Stimulated activated naive CD8-positive, alpha-beta T cell treated with anti-CD3 and anti-CD28 coated beads, Interleukin-15, Interleukin-2, amounts not matched to agents 100 ng/mL and 50 ng/mL, for 24 hours (primary cell): Measurements from ENCODE around the gene ASTL.

Experiments
- H3K27ac Mint-ChIP-seq: one replicate; pipeline ENCODE4 v1.8.0; 2021; ENCODE audit warnings: mild to moderate bottlenecking, mixed read lengths
- H3K27me3 Mint-ChIP-seq: one replicate; pipeline ENCODE4 v1.8.0; 2021; ENCODE audit warnings: mixed read lengths
- H3K36me3 Mint-ChIP-seq: one replicate; pipeline ENCODE4 v1.8.0; 2021; ENCODE audit warnings: low read depth, mixed read lengths
- H3K4me1 Mint-ChIP-seq: one replicate; pipeline ENCODE4 v1.8.0; 2021; ENCODE audit warnings: low read depth, mixed read lengths
- H3K4me3 Mint-ChIP-seq: one replicate; pipeline ENCODE4 v1.8.0; 2021; ENCODE audit warnings: mild to moderate bottlenecking, mixed read lengths
- H3K9me3 Mint-ChIP-seq: one replicate; pipeline ENCODE4 v1.8.0; 2021; ENCODE audit warnings: mixed read lengths

The ASTL gene

DNA sequence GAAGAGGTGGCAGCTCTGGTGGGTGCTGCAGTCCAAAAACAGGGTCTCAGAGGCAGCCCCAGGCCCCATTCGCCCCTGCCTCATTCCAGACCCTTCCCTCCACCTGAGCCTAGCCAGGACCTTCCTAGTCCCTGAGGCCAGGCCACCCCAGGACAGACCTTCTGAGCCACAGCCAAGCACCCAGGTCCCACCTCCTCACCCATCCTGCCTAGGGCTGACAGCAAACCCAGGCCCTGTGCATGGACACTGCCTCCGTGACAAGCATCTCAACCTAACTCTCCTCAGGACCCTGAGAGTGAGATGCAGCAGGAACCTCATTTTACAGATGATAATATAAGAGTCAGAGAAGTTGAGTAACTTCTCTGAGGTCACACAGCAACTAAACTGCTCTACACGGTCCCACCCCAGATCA, 37.4 kb downstream of the ASTL start:
- no peak overlapping the region for H3K4me3 Mint-ChIP-seq
- no peaks in the 10 kb centered on the region for H3K27me3 Mint-ChIP-seq
- no peaks in the 10 kb centered on the region for H3K36me3 Mint-ChIP-seq
- no peaks in the 10 kb centered on the region for H3K9me3 Mint-ChIP-seq
- H3K27ac Mint-ChIP-seq, result no peak overlapping the region
- no peaks in the 10 kb centered on the region for H3K4me1 Mint-ChIP-seq

DNA sequence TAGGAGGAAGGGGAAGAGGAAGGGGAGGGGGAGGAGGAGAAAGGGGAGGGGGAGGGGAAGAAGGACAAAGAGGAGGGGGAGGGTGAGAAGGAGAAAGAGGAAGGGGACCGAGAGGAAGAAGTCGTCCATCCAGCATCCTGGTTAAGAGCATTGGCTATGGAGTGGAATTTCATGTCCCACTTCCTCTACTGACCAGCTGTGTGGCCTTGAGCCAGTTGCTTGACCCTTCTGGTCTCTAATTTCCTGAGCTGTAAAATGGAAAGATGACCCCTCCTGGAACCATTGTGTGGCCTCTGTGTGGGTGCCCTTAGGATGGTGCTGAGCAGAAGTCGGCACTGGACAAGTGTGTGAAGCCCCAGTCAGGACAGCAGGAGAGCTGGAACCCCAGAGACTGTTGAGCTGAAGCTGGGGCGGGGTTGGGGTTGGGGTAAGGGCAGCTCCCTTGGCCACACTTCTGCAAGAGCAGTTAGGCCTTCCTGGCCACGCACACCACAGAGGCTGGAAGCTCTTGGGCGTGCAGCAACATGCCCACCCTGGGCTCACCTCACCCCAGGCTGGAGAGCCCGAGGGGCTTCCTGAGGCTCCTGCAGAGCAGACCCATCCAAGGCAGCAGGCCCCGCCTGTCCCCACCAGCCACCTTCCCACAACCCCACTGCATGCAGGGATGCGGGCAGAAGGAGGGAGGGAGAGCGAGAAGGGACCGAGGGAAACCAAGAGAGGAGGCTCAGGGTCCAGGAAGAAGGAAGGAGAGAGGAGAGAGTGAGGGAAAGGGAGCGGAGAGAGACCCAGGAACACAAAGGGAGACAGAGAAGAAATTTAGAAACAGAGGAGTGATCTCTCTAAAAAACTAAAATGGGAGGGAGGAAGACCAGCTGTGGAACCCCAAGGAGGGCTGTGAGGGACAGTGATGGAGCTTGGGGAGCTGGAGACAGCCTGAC, 38.2 kb downstream of the ASTL start:
- H3K27ac Mint-ChIP-seq, result no peak overlapping the region
- no peaks in the 10 kb centered on the region for H3K9me3 Mint-ChIP-seq
- H3K4me1 Mint-ChIP-seq, result no peaks in the 10 kb centered on the region
- no peaks in the 10 kb centered on the region for H3K27me3 Mint-ChIP-seq
- H3K36me3 Mint-ChIP-seq, result no peaks in the 10 kb centered on the region
- H3K4me3 Mint-ChIP-seq, result no peak overlapping the region

DNA sequence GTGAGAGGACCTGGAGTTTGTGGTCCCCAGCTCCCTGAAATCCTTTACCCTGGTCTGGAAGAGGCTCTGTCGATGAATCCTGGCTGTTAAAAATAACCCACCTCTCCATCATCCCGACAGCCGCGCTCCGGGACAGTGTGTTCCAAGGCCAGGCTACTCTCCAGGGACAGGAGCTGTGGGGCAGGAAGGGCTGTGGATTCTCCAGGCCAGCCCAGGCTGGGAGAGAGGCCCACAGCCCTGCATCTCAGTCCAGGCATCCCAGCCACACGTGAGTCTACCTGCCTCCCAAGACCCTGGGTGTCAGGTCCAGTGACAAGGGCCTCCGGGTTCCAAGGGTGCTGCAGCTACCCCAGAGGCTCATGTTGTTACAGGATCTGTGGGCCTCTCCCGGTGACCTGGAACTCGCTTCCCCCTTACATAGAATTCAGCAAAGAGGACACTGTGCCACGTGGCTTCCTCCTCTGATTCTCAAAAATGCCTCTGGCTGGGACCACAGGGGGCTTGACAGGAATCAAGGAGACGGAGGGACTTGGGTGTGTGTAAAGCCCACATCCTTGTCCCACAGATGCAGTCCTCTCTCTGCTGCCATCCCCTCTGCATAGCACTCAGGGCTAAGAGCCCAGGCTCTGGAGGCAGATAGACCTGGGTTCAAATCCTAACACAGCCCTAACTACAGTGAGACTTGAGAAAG, 39.3 kb downstream of the ASTL start:
- no peak overlapping the region for H3K4me3 Mint-ChIP-seq
- H3K27ac Mint-ChIP-seq, result no peak overlapping the region
- H3K36me3 Mint-ChIP-seq, result no peaks in the 10 kb centered on the region
- no peaks in the 10 kb centered on the region for H3K27me3 Mint-ChIP-seq
- H3K9me3 Mint-ChIP-seq, result no peaks in the 10 kb centered on the region
- no peaks in the 10 kb centered on the region for H3K4me1 Mint-ChIP-seq

DNA sequence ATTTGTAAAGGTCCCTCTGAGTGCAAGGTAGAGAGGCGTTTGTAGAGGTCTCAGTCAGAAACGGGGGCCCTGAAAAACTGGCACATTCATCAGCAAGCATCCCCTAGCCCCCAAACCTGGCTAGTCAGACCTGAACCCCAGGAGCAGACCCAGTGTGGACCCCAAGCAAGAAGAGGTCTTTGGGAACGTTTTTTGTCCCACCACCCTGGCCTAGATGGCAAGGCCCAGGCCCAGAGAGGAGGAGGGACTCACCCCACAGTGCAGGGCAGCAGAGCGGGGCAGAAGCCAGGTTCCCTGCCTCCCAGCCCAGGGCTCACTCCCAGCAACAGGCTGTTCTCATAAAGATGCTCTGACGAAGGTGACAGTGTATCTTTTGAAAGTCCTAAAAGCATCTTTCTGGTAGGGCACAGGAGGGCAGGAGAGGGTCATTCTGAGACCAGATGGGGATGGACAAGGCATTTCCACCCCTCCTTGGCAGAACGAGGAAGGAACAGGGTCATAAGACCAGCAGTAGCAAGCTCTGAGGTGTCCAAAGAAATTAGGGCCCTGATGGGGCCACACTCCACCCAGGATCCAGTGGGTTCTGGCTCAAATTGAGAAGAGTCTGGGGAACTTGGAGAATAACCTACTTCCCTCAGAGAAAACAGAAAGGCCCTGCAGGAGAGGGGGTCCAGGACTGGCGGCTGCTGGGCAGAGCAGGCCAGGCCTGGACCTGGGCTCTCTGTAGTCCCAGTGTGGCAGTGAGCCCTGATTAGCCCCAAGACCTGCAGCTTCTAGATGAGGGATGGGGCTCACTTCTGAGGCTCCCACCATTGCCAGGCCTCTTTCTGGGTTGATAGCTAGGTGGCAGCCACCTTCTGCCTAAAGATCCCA, 40.1 kb downstream of the ASTL start:
- Mint-ChIP-seq H3K9me3 (no peaks in the 10 kb centered on the region), H3K27me3 (no peaks in the 10 kb centered on the region), H3K4me1 (no peaks in the 10 kb centered on the region), H3K27ac (no peak overlapping the region), H3K36me3 (no peaks in the 10 kb centered on the region), H3K4me3 (no peak overlapping the region)

DNA sequence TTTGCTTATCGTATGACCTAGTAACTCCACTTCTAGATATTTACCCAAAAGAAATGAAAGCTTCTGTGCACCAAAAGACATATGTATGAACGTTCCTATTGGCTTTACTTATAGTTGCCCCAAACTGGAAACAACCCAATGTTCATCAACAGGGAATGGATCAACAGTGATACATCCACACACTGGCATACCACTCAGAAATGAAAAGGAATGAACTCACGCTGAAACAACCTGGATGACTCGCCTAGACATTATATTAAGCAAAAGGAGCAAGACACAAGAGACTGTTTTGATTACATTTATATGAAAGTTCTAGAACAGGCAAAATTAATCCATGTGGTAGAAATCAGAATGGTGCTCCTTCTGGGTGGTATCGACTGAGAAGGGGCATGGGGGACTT, 40.9 kb downstream of the ASTL start:
- Mint-ChIP-seq H3K4me1 (no peaks in the 10 kb centered on the region), H3K27ac (no peak overlapping the region), H3K27me3 (no peaks in the 10 kb centered on the region), H3K9me3 (no peaks in the 10 kb centered on the region), H3K4me3 (no peak overlapping the region), H3K36me3 (no peaks in the 10 kb centered on the region)

DNA sequence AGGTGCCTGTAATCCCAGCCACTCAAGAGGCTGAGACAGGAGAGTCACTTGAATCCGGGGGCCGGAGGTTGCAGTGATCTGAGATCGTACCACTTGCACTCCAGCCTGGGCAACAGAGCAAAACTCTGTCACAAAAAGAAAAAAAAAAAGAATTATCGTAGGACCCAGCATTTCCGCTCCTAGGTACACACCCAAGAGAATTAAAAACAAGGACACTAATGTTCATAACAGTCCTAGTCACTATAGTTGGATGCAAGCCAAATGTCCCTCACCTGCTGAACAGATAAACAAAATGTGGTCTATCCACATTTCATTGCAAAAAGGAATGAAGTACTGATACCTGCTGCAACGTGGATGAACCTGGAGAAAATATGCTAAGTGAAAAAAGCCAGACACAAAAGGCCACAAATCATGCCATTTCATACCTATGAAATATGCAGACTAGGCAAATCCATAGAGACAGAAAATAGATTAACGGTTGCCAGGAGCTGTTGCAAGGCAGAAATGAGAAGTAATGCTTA, 43.1 kb downstream of the ASTL start:
- Mint-ChIP-seq H3K4me3 (no peak overlapping the region), H3K27me3 (no peaks in the 10 kb centered on the region), H3K36me3 (no peaks in the 10 kb centered on the region), H3K4me1 (no peaks in the 10 kb centered on the region), H3K9me3 (no peaks in the 10 kb centered on the region), H3K27ac (no peak overlapping the region)

DNA sequence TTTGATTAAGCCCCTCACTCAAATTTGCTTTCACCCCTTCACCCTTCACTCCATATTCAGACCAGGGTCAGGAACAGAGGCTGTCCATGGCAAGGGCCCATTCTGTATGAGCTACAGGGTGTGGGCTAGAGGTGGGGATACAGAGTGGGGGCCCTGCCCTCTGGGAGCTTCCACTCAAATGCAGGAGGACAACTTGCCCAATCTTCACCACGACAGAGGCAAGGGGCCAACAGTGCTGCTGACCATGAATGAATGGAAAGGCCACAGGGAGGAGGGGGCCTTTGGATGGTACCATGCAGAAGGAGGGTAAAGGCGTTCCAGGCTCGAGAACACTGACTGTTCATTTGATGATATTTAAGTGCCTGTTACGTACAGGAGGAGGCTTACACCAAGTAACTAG, 44.8 kb downstream of the ASTL start:
- Mint-ChIP-seq H3K36me3 (no peaks in the 10 kb centered on the region), H3K4me1 (no peaks in the 10 kb centered on the region), H3K4me3 (no peak overlapping the region), H3K27ac (no peak overlapping the region), H3K27me3 (no peaks in the 10 kb centered on the region), H3K9me3 (no peaks in the 10 kb centered on the region)

DNA sequence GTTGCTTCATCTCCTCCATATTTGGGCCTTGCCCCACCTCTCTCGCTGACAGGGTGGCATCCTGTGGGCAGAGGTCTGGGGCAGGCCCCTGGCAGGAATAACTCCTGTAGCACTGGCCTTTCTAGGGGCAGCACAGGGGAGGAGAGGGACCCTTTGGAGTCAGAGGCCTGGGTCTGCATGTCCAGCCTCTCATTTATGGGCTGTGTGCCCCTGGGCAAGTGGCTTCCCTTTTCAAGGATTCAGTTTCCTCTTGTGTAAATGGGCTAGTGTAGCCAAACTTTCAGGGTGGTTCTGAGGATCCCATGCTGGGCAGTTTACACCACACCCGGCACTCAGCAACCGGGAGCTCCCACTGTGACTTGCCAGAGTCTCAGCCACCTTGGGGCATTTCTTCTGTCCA, 45.4 kb downstream of the ASTL start:
- no peaks in the 10 kb centered on the region for H3K9me3 Mint-ChIP-seq

DNA sequence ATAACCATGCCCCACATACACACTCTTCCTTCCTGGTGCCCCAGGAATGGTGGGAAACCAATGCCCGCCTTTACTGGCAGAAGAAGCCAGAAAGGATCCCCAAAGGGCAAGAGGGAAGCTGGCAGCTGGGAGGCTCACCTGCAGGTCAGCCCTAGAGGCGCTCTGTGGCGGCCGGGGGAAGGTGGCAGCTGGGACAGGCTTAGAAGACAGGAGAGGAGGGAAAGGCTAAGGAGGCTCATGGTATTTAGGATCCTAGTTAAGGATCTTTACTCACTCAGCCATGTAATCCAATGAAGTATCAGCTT, 45.8 kb downstream of the ASTL start:
- no peaks in the 10 kb centered on the region for H3K4me1 Mint-ChIP-seq
- H3K27me3 Mint-ChIP-seq, result no peaks in the 10 kb centered on the region
- H3K36me3 Mint-ChIP-seq, result no peaks in the 10 kb centered on the region
- no peak overlapping the region for H3K27ac Mint-ChIP-seq
- no peak overlapping the region for H3K4me3 Mint-ChIP-seq
- H3K9me3 Mint-ChIP-seq, result no peaks in the 10 kb centered on the region

More for the DNA sequence above, 45.4 kb downstream of the ASTL start:
- H3K36me3 Mint-ChIP-seq, result no peaks in the 10 kb centered on the region
- H3K4me3 Mint-ChIP-seq, result no peak overlapping the region
- H3K27me3 Mint-ChIP-seq, result no peaks in the 10 kb centered on the region
- H3K4me1 Mint-ChIP-seq, result no peaks in the 10 kb centered on the region
- no peak overlapping the region for H3K27ac Mint-ChIP-seq

DNA sequence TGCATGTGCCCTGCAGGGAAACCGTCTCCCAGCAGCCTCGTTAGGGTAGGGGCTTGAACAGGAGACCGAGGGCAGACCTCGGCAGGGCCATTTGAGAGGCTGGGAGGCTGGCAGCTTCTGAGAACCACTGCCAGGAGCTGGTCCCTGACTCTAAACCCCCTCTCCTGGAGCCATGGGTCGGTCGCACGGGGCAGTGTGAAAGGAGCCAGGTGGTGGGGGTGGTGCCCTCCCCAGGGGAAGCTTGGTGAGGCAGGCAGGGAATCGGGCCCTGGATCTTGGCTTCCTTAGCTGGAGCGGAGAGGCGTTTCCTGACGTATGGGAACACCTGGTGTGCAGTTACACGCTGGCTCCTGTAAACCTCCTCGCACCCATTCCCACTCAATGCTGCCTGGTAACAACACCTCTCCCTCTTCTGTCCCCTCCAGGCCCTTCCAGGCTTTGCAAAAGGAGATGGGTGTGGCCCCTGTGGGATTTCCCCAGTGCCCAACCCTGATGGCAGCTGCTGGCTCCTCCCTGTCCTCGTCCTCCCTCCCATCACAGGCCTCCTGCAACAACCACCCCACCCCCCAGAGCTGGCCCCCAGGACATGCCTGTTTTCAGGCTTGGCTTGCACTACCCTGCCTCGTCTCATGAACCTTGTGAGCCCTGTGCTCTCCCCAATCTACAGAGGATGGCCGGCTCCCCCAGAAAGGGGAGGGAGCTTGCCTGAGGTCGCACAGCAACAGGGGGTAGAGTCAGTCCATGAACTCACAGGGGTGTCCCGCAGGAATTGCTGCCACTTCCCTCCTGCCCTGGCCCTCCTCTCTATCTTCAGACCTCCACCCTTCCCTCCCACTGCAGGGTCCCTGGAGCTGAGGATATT, 46.4 kb downstream of the ASTL start:
- H3K4me1 Mint-ChIP-seq, result no peaks in the 10 kb centered on the region
- no peaks in the 10 kb centered on the region for H3K27me3 Mint-ChIP-seq
- H3K36me3 Mint-ChIP-seq, result no peaks in the 10 kb centered on the region
- H3K9me3 Mint-ChIP-seq, result no peaks in the 10 kb centered on the region
- no peak overlapping the region for H3K4me3 Mint-ChIP-seq
- H3K27ac Mint-ChIP-seq, result no peak overlapping the region

DNA sequence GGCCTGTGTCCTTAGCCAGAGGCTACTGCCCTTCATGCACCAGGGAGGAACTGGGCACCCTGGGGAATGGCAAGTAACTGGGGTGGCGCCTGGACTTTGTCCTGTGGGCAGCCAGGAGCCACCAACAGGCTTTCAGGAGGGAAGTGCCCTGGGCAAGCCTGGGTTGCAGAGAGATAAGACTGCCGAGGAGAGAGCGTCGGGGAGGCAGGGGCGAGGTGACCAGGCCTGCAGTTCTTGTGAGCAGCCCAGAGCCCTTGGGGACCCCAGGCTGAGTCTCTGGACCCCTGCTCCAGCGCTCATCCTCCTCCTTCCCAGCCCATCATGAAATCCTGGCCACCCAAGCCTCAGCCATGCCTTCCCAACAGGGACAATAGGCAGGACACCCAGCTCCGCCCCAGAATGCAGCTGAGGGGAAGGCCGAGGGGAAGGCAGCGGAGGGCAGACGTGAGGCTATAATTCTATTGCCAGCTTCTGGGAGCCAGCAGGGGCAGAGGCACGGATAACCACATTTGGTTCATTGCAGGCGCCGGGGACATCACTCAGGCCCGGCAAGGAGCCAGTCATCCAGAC, 47.1 kb downstream of the ASTL start:
- H3K27me3 Mint-ChIP-seq, result no peaks in the 10 kb centered on the region
- H3K4me1 Mint-ChIP-seq, result no peaks in the 10 kb centered on the region
- no peak overlapping the region for H3K27ac Mint-ChIP-seq
- H3K4me3 Mint-ChIP-seq, result no peak overlapping the region
- H3K36me3 Mint-ChIP-seq, result no peaks in the 10 kb centered on the region
- no peaks in the 10 kb centered on the region for H3K9me3 Mint-ChIP-seq

DNA sequence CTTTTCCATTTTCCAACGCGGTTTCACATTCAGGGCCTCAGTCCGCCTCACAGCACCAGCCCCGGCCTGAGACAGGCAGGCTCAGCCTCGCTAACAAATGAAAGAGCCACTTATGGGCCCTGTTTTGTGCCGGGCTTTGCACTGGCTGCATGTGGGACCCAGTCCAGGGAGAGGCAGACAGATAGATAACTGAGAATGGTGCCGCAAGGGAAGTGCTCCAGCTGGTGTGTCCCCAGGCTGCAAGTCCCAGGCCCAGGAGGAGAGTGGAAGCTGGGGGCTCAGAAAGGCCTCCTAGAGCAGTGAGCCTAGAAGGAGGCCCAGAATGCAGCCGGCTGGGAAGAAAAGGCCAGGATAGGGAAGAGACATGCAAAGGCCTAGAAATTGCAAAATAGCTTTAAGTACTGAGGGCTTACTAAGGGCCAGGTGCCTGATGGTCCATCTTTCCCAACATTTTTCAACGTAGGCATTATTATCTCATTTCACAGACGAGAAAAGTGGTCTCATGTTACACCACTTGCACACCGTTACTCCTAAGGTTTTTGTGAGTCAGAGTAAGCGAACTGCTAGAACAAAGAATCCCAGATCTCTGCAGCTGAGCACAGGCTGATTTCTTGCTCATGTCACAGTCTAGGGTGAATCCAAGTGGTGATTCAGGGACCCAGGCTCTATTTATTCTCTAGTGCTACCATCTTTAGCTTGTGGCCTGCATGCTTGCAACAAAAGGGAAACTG, 47.9 kb downstream of the ASTL start:
- H3K4me3 Mint-ChIP-seq, result no peak overlapping the region
- no peaks in the 10 kb centered on the region for H3K36me3 Mint-ChIP-seq
- no peaks in the 10 kb centered on the region for H3K4me1 Mint-ChIP-seq
- no peak overlapping the region for H3K27ac Mint-ChIP-seq
- H3K27me3 Mint-ChIP-seq, result no peaks in the 10 kb centered on the region
- H3K9me3 Mint-ChIP-seq, result no peaks in the 10 kb centered on the region

DNA sequence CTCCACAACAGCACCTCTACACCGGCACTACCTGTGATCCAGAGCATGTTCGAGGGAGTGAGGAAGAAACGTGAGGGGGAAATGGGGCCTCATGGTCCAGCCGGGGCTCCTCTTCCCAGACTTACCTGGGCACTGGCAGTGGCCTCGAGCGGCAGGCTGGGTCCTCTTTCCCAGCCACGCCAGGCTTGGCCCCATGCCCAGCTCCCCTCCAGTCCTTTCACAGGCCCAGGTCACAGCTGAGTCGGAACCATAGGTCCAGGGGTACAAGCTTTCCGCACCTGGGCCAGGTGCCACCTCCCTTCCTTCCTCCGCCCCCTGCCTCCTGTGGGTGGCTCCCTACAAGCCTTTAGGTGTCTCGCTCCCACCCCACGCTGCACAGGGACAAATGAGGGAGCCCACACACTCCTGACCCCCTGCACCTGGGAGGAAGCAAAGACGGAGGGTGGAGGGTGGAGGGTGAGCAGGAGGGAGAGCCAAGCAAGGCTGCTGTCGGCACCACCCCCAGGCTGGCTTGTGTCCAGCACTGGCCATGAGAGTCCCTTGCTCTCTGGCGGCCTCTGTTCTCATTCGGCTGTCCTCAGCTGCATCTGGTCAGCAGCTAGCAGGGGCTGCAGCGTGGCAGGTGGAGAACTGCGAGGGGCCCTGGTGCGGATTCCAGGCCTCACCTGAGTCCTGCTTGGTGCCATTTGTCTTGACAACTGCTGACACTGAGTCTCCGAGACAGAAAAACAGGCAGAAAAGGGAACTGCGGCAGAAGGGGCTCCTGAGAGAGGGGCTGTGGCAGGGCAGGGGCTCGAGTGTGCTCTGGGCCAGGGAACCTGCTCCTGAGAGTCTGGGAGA, 48.7 kb downstream of the ASTL start:
- H3K4me3 Mint-ChIP-seq, result no peak overlapping the region
- no peak overlapping the region for H3K27ac Mint-ChIP-seq
- H3K36me3 Mint-ChIP-seq, result no peaks in the 10 kb centered on the region
- H3K27me3 Mint-ChIP-seq, result no peaks in the 10 kb centered on the region
- H3K9me3 Mint-ChIP-seq, result no peaks in the 10 kb centered on the region
- H3K4me1 Mint-ChIP-seq, result no peaks in the 10 kb centered on the region
